Caco-2 (cell line): ENCODE results near the gene KRTAP10-8. TPM values are rescaled to one million over a fixed set of nuclear protein-coding genes. Genes with fewer than 3 reads are reported as not detected.

ENCODE experiments used
- BruUV-seq: library from RNA; stranded (reverse); fragments of 400-500 nt; replicated peaks from 2 replicates; lab custom pipeline; 2021; lab: Mats Ljungman, UMichigan
- CTCF ChIA-PET: fragments of 300-600 bp; sonication (Branson Sonifier 250); formaldehyde crosslinking; loops from one replicate; lab custom pipeline; 2022; ENCODE audit warnings: antibody characterized with exemption; lab: Charles Lee
- POLR2A ChIA-PET: fragments of 300-600 bp; sonication (Branson Sonifier 250); formaldehyde crosslinking; loops from one replicate; lab custom pipeline; 2022; ENCODE audit warnings: antibody characterized with exemption; lab: Charles Lee
- DNase-seq, 2 experiments: peaks; one replicate each; pipeline versions ENCODE4 v3.0.0 to v3.0.0-alpha.2; 2020 to 2022
- H3K27me3 ChIP-seq: replicated peaks from 2 replicates; pipeline ENCODE4 v1.6.0; 2011; ENCODE audit warnings: low read length; ENCODE audit not compliant: control insufficient read depth, insufficient read depth
- H3K36me3 ChIP-seq: 2 replicates; pipeline ENCODE4 v1.5.1; 2011; ENCODE audit warnings: low read length; ENCODE audit not compliant: control insufficient read depth, insufficient read depth
- H3K4me1 ChIP-seq: fragments of 250-450 bp; sonication (Bioruptor Pico); 2 replicates; pipeline ENCODE4 v1.5.1; 2020; ENCODE audit warnings: mild to moderate bottlenecking
- H3K4me3 ChIP-seq: 2 replicates; pipeline ENCODE4 v1.5.1; 2011; ENCODE audit warnings: low read depth, mild to moderate bottlenecking, control low read depth, low read length
- H3K9me3 ChIP-seq: fragments of 250-450 bp; sonication (Bioruptor Pico); 2 replicates; pipeline ENCODE4 v1.5.1; 2020; ENCODE audit warnings: mild to moderate bottlenecking, moderate library complexity
- H3K27ac Mint-ChIP-seq: one replicate; pipeline ENCODE4 v1.8.0; 2022; ENCODE audit warnings: mixed read lengths; ENCODE audit not compliant: unreplicated experiment
- H3K27me3 Mint-ChIP-seq: one replicate; pipeline ENCODE4 v1.8.0; 2022; ENCODE audit warnings: mixed read lengths; ENCODE audit not compliant: insufficient read depth, unreplicated experiment
- H3K36me3 Mint-ChIP-seq: one replicate; pipeline ENCODE4 v1.8.0; 2022; ENCODE audit warnings: mild to moderate bottlenecking, mixed read lengths; ENCODE audit not compliant: insufficient read depth, unreplicated experiment
- H3K4me1 Mint-ChIP-seq: one replicate; pipeline ENCODE4 v1.8.0; 2022; ENCODE audit warnings: low read depth, mixed read lengths; ENCODE audit not compliant: unreplicated experiment
- H3K4me3 Mint-ChIP-seq: one replicate; pipeline ENCODE4 v1.8.0; 2022; ENCODE audit warnings: mild to moderate bottlenecking, moderate library complexity, mixed read lengths; ENCODE audit not compliant: unreplicated experiment
- H3K9me3 Mint-ChIP-seq: one replicate; pipeline ENCODE4 v1.8.0; 2022; ENCODE audit warnings: mixed read lengths; ENCODE audit not compliant: unreplicated experiment
- CTCF ChIP-seq, 2 experiments: fragments of 200-600 bp in 1 of 2; IDR thresholded peaks; 1 replicate in 1 of 2; 2 replicates in 1 of 2; pipeline versions ENCODE4 v1.5.1 to v1.8.0; 2011 to 2022; ENCODE audit warnings: antibody characterized with exemption in 1 of 2, control low read depth in 1 of 2, inconsistent platforms in 1 of 2, low read depth in 1 of 2, low read length in 1 of 2, mild to moderate bottlenecking in 1 of 2, moderate library complexity in 1 of 2; ENCODE audit not compliant: insufficient read depth in 1 of 2, severe bottlenecking in 1 of 2, unreplicated experiment in 1 of 2
- intact Hi-C: fragments of 100-400 bp; cut with micrococcal nuclease; formaldehyde crosslinking; loops from one replicate; pipeline ENCODE4 v1.10.0; 2022; ENCODE audit not compliant: unreplicated experiment
- total RNA-seq: library from RNA; stranded (reverse); gene quantifications from 2 replicates; pipeline ENCODE4 v1.2.3, GENCODE V29; 2022

The KRTAP10-8 gene
- total RNA-seq, 1 experiment from 2014 or later = not detected

GRCh38 chr21:44574457-44575306, 37.2 kb upstream of the KRTAP10-8 start:
- no peak for TF ChIP-seq CTCF (IDR thresholded peaks at IDR 0.05; ENCODE audit: insufficient read depth in 1 of 2, low read depth in 1 of 2, low read length in 1 of 2, severe bottlenecking in 1 of 2, unreplicated experiment in 1 of 2)

GRCh38 chr21:44575307-44576024, 36.4 kb upstream of the KRTAP10-8 start:
- no TSS peak for BruUV-seq
- H3K4me1 Mint-ChIP-seq = peaks cover 8% of the 10 kb centered on the region
- H3K9me3 Mint-ChIP-seq = peaks cover 51% of the 10 kb centered on the region
- Histone ChIP-seq H3K27me3 (no peaks in the 10 kb centered on the region), H3K4me3 (no peak overlapping the region), H3K9me3 (peaks cover 6% of the 10 kb centered on the region; the same call in 1 of the 2 replicates), H3K36me3 (no peaks in the 10 kb centered on the region), H3K4me1 (no peaks in the 10 kb centered on the region)
- no peak overlapping the region for H3K4me3 Mint-ChIP-seq
- no peak for TF ChIP-seq CTCF (IDR thresholded peaks at IDR 0.05; ENCODE audit: insufficient read depth in 1 of 2, low read depth in 1 of 2, low read length in 1 of 2, severe bottlenecking in 1 of 2, unreplicated experiment in 1 of 2)
- intact Hi-C loops = no loop called here
- no peaks in the 10 kb centered on the region for H3K27me3 Mint-ChIP-seq
- POLR2A ChIA-PET = no interaction called here
- CTCF ChIA-PET = no interaction called here
- H3K27ac Mint-ChIP-seq = no peak overlapping the region
- H3K36me3 Mint-ChIP-seq = peaks cover 5% of the 10 kb centered on the region
- no peak for DNase-seq

More at GRCh38 chr21:44574457-44575306, 37.2 kb upstream of the KRTAP10-8 start:
- H3K9me3 Mint-ChIP-seq = peaks cover 48% of the 10 kb centered on the region
- POLR2A ChIA-PET = no interaction called here
- H3K27me3 Mint-ChIP-seq = no peaks in the 10 kb centered on the region
- peak overlapping the region; percentile 47 for H3K4me3 Mint-ChIP-seq
- peaks cover under 1% of the 10 kb centered on the region for H3K36me3 Mint-ChIP-seq
- H3K27ac Mint-ChIP-seq = no peak overlapping the region
- no peaks in the 10 kb centered on the region for H3K4me1 ChIP-seq
- H3K36me3 ChIP-seq = no peaks in the 10 kb centered on the region
- no peak overlapping the region; the same call in 1 of the 2 replicates for H3K4me3 ChIP-seq
- no peaks in the 10 kb centered on the region for H3K27me3 ChIP-seq
- H3K9me3 ChIP-seq = peaks cover 7% of the 10 kb centered on the region; the same call in 1 of the 2 replicates
- peak in 1 of 2 experiments; percentile 32 for DNase-seq
- no TSS peak for BruUV-seq
- intact Hi-C loops = no loop called here
- CTCF ChIA-PET = no interaction called here
- H3K4me1 Mint-ChIP-seq = peaks cover 8% of the 10 kb centered on the region

GRCh38 chr21:44576025-44576420, 35.9 kb upstream of the KRTAP10-8 start:
- H3K27me3 Mint-ChIP-seq = no peaks in the 10 kb centered on the region

More at GRCh38 chr21:44576025-44576420, 35.9 kb upstream of the KRTAP10-8 start:
- Histone ChIP-seq H3K4me3 (no peak overlapping the region), H3K36me3 (no peaks in the 10 kb centered on the region), H3K27me3 (no peaks in the 10 kb centered on the region), H3K9me3 (peaks cover 5% of the 10 kb centered on the region), H3K4me1 (no peaks in the 10 kb centered on the region)
- peaks cover 50% of the 10 kb centered on the region for H3K9me3 Mint-ChIP-seq
- no TSS peak for BruUV-seq
- H3K27ac Mint-ChIP-seq = no peak overlapping the region
- no peak for TF ChIP-seq CTCF (IDR thresholded peaks at IDR 0.05; ENCODE audit: insufficient read depth in 1 of 2, low read depth in 1 of 2, low read length in 1 of 2, severe bottlenecking in 1 of 2, unreplicated experiment in 1 of 2)
- no peak for DNase-seq
- CTCF ChIA-PET = no interaction called here
- peaks cover 8% of the 10 kb centered on the region for H3K4me1 Mint-ChIP-seq
- peaks cover 5% of the 10 kb centered on the region for H3K36me3 Mint-ChIP-seq
- POLR2A ChIA-PET = no interaction called here
- intact Hi-C loops = no loop called here
- no peak overlapping the region for H3K4me3 Mint-ChIP-seq
